HG03354 (cell line): ENCODE results near the gene TNFSF13.

Source experiments
- ATAC-seq: cut with Tn5 transposase; IDR thresholded peaks from one replicate; pipeline ENCODE4 v1.9.1; 2021; ENCODE audit warnings: mild to moderate bottlenecking; ENCODE audit not compliant: unreplicated experiment, poor library complexity, severe bottlenecking

TNFSF13 gene

GRCh38 chr17:7550344-7550743, 8.2 kb upstream of the TNFSF13 start:
- no peak for ATAC-seq

GRCh38 chr17:7551396-7551795, 7.2 kb upstream of the TNFSF13 start:
- no peak for ATAC-seq

GRCh38 chr17:7552621-7553051, 5.9 kb upstream of the TNFSF13 start:
- ATAC-seq = peak; percentile 71

GRCh38 chr17:7553356-7553755, 5.2 kb upstream of the TNFSF13 start:
- ATAC-seq = no peak

- no peak for ATAC-seq
Measured at GRCh38 chr17:7555320-7555948, 3.1 kb upstream of the TNFSF13 start.

- no peak for ATAC-seq
Measured at GRCh38 chr17:7556627-7557026, 1.9 kb upstream of the TNFSF13 start.

- ATAC-seq = no peak
Measured at GRCh38 chr17:7557147-7557764, 1.3 kb upstream of the TNFSF13 start.

GRCh38 chr17:7557775-7558543, 591 bp upstream of the TNFSF13 start:
- no peak for ATAC-seq

- ATAC-seq = no peak
Measured at GRCh38 chr17:7559320-7560171, 996 bp downstream of the TNFSF13 start.

- ATAC-seq = peak; percentile 33
Measured at GRCh38 chr17:7560172-7561027, 1.9 kb downstream of the TNFSF13 start.

- ATAC-seq = peak; percentile 65
Measured at GRCh38 chr17:7561028-7561575, 2.6 kb downstream of the TNFSF13 start.

- ATAC-seq = peak; percentile 58
Measured at GRCh38 chr17:7561589-7562207, 3.1 kb downstream of the TNFSF13 start, which contains the start of gene SENP3. Gene SENP3 (plus strand): TSS chr17:7561919. CDS start chr17:7563077, 1,158 bp downstream.

GRCh38 chr17:7562208-7562605, 3.7 kb downstream of the TNFSF13 start:
- ATAC-seq = peak; percentile 10

GRCh38 chr17:7563115-7563869, 4.7 kb downstream of the TNFSF13 start:
- ATAC-seq = no peak

GRCh38 chr17:7569571-7569970, 11.0 kb downstream of the TNFSF13 start:
- no peak for ATAC-seq

GRCh38 chr17:7570351-7570750, 11.8 kb downstream of the TNFSF13 start:
- ATAC-seq = no peak

GRCh38 chr17:7572338-7572587, 13.7 kb downstream of the TNFSF13 start:
- ATAC-seq = no peak
